Measurements from ENCODE around the gene ZEB1.

Gene ZEB1

DNA sequence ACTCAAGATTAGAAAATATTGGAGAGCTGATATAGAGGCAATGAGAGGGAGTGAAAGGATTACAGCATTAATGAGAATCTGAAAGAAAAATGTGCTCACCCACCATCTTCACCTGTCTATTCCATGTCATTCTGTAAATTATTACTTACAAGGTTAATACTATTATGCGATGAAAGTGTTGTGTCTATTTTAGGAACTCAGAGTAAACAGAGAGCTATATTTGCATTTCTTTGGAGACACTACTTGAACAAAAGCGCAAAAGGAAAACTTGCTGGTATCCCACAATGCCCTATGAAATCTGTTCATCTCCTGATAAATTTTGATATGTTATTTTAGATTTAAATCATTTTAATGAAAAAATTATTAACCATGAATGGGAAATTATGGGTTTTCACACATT is 196.1 kb downstream of the ZEB1 start:
- ChIA-PET POLR2A (no interaction called here), CTCF (interaction anchor here (0.7 to 1.8 kb wide), 2 partner anchors 10 to 22 kb away, joined by 3 to 8 read pairs; no protein-coding TSS in a partner anchor)
- TF ChIP-seq, protein P1, sequence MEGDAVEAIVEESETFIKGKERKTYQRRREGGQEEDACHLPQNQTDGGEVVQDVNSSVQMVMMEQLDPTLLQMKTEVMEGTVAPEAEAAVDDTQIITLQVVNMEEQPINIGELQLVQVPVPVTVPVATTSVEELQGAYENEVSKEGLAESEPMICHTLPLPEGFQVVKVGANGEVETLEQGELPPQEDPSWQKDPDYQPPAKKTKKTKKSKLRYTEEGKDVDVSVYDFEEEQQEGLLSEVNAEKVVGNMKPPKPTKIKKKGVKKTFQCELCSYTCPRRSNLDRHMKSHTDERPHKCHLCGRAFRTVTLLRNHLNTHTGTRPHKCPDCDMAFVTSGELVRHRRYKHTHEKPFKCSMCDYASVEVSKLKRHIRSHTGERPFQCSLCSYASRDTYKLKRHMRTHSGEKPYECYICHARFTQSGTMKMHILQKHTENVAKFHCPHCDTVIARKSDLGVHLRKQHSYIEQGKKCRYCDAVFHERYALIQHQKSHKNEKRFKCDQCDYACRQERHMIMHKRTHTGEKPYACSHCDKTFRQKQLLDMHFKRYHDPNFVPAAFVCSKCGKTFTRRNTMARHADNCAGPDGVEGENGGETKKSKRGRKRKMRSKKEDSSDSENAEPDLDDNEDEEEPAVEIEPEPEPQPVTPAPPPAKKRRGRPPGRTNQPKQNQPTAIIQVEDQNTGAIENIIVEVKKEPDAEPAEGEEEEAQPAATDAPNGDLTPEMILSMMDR (IDR thresholded peaks at IDR 0.05; ENCODE audit: insufficient read depth, low read length, missing control alignments) = no peak
- DNase-seq (ENCODE audit: low read depth, low spot score) = no peak
- no peak overlapping the region for H3K4me3 ChIP-seq (ENCODE audit: low read depth, low read length)

DNA sequence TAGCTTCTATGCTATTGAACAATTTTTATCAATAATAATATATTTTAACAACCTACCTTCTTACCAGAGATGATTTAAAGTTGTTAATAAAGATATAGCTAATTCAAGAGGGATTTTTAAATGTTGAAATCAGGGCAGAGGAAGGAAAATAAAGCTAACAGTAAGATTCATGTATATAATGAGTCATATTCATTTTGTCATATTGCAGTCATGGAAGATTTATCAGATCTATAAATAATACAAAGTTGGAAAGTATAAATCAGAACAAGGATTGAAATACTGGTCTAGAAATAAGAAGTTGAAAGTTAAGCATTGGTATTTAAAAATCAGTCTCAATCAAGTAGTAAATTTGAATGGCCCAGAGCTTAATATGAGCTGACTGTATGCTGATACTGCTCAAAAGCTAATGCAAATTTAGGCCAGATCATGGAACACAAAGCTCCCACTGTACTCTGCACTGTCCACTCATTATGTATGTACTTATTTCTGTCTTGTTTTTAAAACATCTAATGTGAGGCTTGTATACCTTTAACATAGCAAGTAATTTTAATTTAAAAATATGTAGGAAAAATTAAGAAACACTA is 196.9 kb downstream of the ZEB1 start:
- CTCF ChIA-PET = interaction anchor here (1.3 to 1.8 kb wide), 2 partner anchors 10 to 292 kb away, joined by 5 to 8 read pairs; no protein-coding TSS in a partner anchor

DNA sequence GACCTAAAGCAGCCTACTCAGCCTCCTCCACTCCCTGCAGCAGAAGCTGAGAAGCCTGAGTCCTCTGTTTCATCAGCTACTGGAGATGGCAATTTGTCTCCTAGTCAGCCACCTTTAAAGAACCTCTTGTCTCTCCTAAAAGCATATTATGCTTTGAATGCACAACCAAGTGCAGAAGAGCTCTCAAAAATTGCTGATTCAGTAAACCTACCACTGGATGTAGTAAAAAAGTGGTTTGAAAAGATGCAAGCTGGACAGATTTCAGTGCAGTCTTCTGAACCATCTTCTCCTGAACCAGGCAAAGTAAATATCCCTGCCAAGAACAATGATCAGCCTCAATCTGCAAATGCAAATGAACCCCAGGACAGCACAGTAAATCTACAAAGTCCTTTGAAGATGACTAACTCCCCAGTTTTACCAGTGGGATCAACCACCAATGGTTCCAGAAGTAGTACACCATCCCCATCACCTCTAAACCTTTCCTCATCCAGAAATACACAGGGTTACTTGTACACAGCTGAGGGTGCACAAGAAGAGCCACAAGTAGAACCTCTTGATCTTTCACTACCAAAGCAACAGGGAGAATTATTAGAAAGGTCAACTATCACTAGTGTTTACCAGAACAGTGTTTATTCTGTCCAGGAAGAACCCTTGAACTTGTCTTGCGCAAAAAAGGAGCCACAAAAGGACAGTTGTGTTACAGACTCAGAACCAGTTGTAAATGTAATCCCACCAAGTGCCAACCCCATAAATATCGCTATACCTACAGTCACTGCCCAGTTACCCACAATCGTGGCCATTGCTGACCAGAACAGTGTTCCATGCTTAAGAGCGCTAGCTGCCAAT is 202.2 kb downstream of the ZEB1 start:
- no peak for DNase-seq (ENCODE audit: low read depth, low spot score)
- CTCF ChIA-PET = no interaction called here

More for the DNA sequence above, 196.9 kb downstream of the ZEB1 start:
- TF ChIP-seq, protein P1 (IDR thresholded peaks at IDR 0.05; ENCODE audit: insufficient read depth, low read length, missing control alignments) = no peak
- no peak overlapping the region for H3K4me3 ChIP-seq (ENCODE audit: low read depth, low read length)
- POLR2A ChIA-PET = no interaction called here
- DNase-seq (ENCODE audit: low read depth, low spot score) = no peak

DNA sequence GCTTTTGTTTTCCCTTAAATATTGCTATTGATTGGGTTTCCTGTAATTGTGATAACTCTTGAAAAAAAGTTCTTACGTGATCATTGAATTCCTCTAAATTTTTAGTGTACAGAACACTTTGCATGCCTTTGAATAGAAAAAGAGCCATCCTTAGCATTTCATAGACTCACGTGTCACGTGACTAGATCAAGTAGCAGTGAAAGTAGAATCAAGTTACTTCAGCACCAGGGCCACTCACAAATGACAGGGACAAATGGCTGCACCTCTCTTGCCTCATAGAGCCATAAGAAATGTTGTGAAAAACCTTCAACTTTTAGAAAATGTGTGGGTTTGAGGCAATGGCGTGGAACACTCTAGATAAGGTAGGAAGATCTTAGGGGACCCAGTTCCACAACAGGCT is 203.8 kb downstream of the ZEB1 start:
- ChIA-PET POLR2A (no interaction called here), CTCF (no interaction called here)
- no peak for DNase-seq (ENCODE audit: low read depth, low spot score)
- H3K4me3 ChIP-seq (ENCODE audit: low read depth, low read length) = no peak overlapping the region
- TF ChIP-seq, protein P1 (IDR thresholded peaks at IDR 0.05; ENCODE audit: insufficient read depth, low read length, missing control alignments) = no peak

More for the DNA sequence above, 202.2 kb downstream of the ZEB1 start:
- POLR2A ChIA-PET = no interaction called here
- H3K4me3 ChIP-seq (ENCODE audit: low read depth, low read length) = no peak overlapping the region
- TF ChIP-seq, protein P1 (IDR thresholded peaks at IDR 0.05; ENCODE audit: insufficient read depth, low read length, missing control alignments) = no peak

DNA sequence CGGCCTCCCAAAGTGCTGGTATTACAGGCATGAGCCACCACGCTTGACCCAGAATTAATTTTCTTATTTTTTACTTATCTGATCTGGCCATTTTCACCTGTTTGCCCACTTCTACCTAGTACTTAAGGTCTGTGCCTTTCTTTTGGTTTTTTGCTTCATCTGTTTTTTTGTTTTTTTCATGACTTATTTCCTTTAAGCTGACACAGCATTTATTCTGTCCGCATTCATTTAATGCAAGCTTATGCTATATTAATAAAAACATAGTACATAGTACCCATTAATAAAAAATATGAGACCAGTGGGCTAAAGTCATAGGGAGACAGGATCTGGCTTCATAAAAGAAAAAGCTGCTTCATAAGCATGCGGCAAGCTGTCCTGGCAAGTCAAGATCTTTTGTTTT is 205.4 kb downstream of the ZEB1 start:
- ChIA-PET CTCF (interaction anchor here (1.3 to 2.3 kb wide), 2 partner anchors 9 to 10 kb away, joined by 5 to 8 read pairs; no protein-coding TSS in a partner anchor), POLR2A (no interaction called here)
- no peak overlapping the region for H3K4me3 ChIP-seq (ENCODE audit: low read depth, low read length)
- TF ChIP-seq, protein P1 (IDR thresholded peaks at IDR 0.05; ENCODE audit: insufficient read depth, low read length, missing control alignments) = no peak
- DNase-seq (ENCODE audit: low read depth, low spot score) = no peak

DNA sequence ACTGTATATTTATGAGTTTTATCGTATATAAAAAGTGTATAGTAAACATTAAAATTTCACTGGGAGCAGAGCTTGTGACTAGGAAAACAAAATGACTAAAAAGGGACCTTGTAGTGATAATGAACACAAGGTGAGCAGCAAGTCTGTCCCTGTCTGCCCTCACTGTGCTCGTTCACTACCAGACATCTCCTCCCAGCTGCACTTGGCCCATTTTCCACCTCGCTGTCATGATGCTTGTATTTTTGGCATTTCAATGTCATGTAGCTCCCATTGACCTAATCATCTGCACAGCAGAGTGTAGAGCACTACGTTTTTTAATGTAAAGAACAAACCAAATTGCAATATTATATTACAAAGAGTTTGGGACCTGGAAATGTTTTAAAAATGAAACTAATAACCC is 207.2 kb downstream of the ZEB1 start:
- TF ChIP-seq, protein P1 (IDR thresholded peaks at IDR 0.05; ENCODE audit: insufficient read depth, low read length, missing control alignments) = no peak
- ChIA-PET CTCF (interaction anchor here (1.2 to 2.3 kb wide), 2 partner anchors 10 to 284 kb away, joined by 3 to 8 read pairs; no protein-coding TSS in a partner anchor), POLR2A (no interaction called here)
- DNase-seq (ENCODE audit: low read depth, low spot score) = no peak
- H3K4me3 ChIP-seq (ENCODE audit: low read depth, low read length) = no peak overlapping the region
